WTC11 (cell line): ENCODE data around the gene HNRNPUL2. TPM values are rescaled to one million over a fixed set of nuclear protein-coding genes. Genes with fewer than 3 reads are reported as not detected.

Experiments used
- ATAC-seq: fragments of 200-7000 bp; cut with Tn5 transposase; 2 replicates; pipeline ENCODE4 v1.10.0; 2021; ENCODE audit warnings: mild to moderate bottlenecking, moderate library complexity
- CTCF ChIA-PET: fragments of 300-600 bp; sonication (Branson Sonifier 250); formaldehyde crosslinking; loops from one replicate; lab custom pipeline; 2021; ENCODE audit warnings: antibody characterized with exemption; lab: Charles Lee
- POLR2A ChIA-PET: fragments of 350-600 bp; sonication (Branson Sonifier 250); formaldehyde crosslinking; loops from one replicate; lab custom pipeline; 2021; ENCODE audit warnings: antibody characterized with exemption; lab: Charles Lee
- DNase-seq: peaks from one replicate; pipeline ENCODE4 v3.0.0; 2021; ENCODE audit warnings: low spot score
- H3K27ac Mint-ChIP-seq: 2 replicates; pipeline ENCODE4 v1.8.0; 2021; ENCODE audit warnings: mixed read lengths
- H3K27me3 Mint-ChIP-seq: 2 replicates; pipeline ENCODE4 v1.8.0; 2021; ENCODE audit warnings: low read depth, mild to moderate bottlenecking, moderate library complexity, mixed read lengths
- H3K36me3 Mint-ChIP-seq: 2 replicates; pipeline ENCODE4 v1.8.0; 2021; ENCODE audit warnings: mixed read lengths
- H3K4me1 Mint-ChIP-seq: 2 replicates; pipeline ENCODE4 v1.8.0; 2022; ENCODE audit warnings: mixed read lengths
- H3K4me3 Mint-ChIP-seq: 2 replicates; pipeline ENCODE4 v1.8.0; 2021; ENCODE audit warnings: mild to moderate bottlenecking, moderate library complexity, mixed read lengths
- H3K9me3 Mint-ChIP-seq: 2 replicates; pipeline ENCODE4 v1.8.0; 2021; ENCODE audit warnings: mixed read lengths
- ATF1 ChIP-seq: sonication (generic); formaldehyde crosslinking; IDR thresholded peaks from 2 replicates; pipeline ENCODE4 v1.8.1; 2023; ENCODE audit warnings: mild to moderate bottlenecking, moderate library complexity, missing genetic modification reagents
- CREB1 ChIP-seq: sonication (generic); formaldehyde crosslinking; IDR thresholded peaks from 2 replicates; pipeline ENCODE4 v1.8.0; 2023; ENCODE audit warnings: mild to moderate bottlenecking, missing genetic modification reagents
- CREM ChIP-seq: sonication (generic); formaldehyde crosslinking; IDR thresholded peaks from 2 replicates; pipeline ENCODE4 v1.8.1; 2022; ENCODE audit warnings: mild to moderate bottlenecking, missing genetic modification reagents, moderate library complexity
- ELF4 ChIP-seq: sonication (generic); formaldehyde crosslinking; IDR thresholded peaks from 2 replicates; pipeline ENCODE4 v1.8.1; 2022; ENCODE audit warnings: low read depth, mild to moderate bottlenecking, moderate library complexity, missing genetic modification reagents
- EMX1 ChIP-seq: fragments of 250-450 bp; sonication (Bioruptor Pico); IDR thresholded peaks from 2 replicates; pipeline ENCODE4 v1.8.0; 2021; ENCODE audit warnings: mild to moderate bottlenecking
- FOXK1 ChIP-seq: sonication (generic); formaldehyde crosslinking; IDR thresholded peaks from 2 replicates; pipeline ENCODE4 v1.8.0; 2022; ENCODE audit warnings: mild to moderate bottlenecking, moderate library complexity, missing genetic modification reagents
- FOXP1 ChIP-seq: sonication (generic); formaldehyde crosslinking; IDR thresholded peaks from 2 replicates; pipeline ENCODE4 v1.8.0; 2022; ENCODE audit warnings: missing genetic modification reagents, mild to moderate bottlenecking, moderate library complexity, borderline replicate concordance
- GRHL2 ChIP-seq: fragments of 250-450 bp; sonication (Bioruptor Pico); IDR thresholded peaks from 2 replicates; pipeline ENCODE4 v1.8.0; 2022; ENCODE audit warnings: mild to moderate bottlenecking, moderate library complexity; ENCODE audit not compliant: insufficient replicate concordance, severe bottlenecking
- IRF2 ChIP-seq: sonication (generic); formaldehyde crosslinking; IDR thresholded peaks from 2 replicates; pipeline ENCODE4 v1.8.0; 2022; ENCODE audit warnings: low read depth, missing genetic modification reagents, borderline replicate concordance
- MLX ChIP-seq: sonication (generic); formaldehyde crosslinking; IDR thresholded peaks from 2 replicates; pipeline ENCODE4 v1.8.1; 2023; ENCODE audit warnings: mild to moderate bottlenecking, missing genetic modification reagents, moderate library complexity
- TP53 ChIP-seq: sonication (generic); formaldehyde crosslinking; IDR thresholded peaks from 2 replicates; pipeline ENCODE4 v1.8.1; 2023; ENCODE audit warnings: mild to moderate bottlenecking, missing genetic modification reagents
- USF1 ChIP-seq: sonication (generic); formaldehyde crosslinking; IDR thresholded peaks from 2 replicates; pipeline ENCODE4 v1.8.0; 2022; ENCODE audit warnings: mild to moderate bottlenecking, missing genetic modification reagents
- USF2 ChIP-seq: sonication (generic); formaldehyde crosslinking; IDR thresholded peaks from 2 replicates; pipeline ENCODE4 v1.8.1; 2023; ENCODE audit warnings: mild to moderate bottlenecking, missing genetic modification reagents, moderate library complexity
- ZBTB43 ChIP-seq: sonication (generic); formaldehyde crosslinking; IDR thresholded peaks from 2 replicates; pipeline ENCODE4 v1.8.1; 2023; ENCODE audit warnings: mild to moderate bottlenecking, missing genetic modification reagents
- ZNF138 ChIP-seq: sonication (generic); formaldehyde crosslinking; conservative IDR thresholded peaks from 2 replicates; pipeline ENCODE4 v1.8.1; 2022; ENCODE audit warnings: mild to moderate bottlenecking, moderate library complexity, missing genetic modification reagents
- ZNF232 ChIP-seq: sonication (generic); formaldehyde crosslinking; IDR thresholded peaks from 2 replicates; pipeline ENCODE4 v1.8.0; 2022; ENCODE audit warnings: mild to moderate bottlenecking, missing genetic modification reagents
- ZNF317 ChIP-seq: sonication (generic); formaldehyde crosslinking; IDR thresholded peaks from 2 replicates; pipeline ENCODE4 v1.8.1; 2023; ENCODE audit warnings: low read depth, mild to moderate bottlenecking, moderate library complexity, missing genetic modification reagents, borderline replicate concordance
- ZNF416 ChIP-seq: fragments of 250-450 bp; sonication (Bioruptor Pico); IDR thresholded peaks from 2 replicates; pipeline ENCODE4 v1.9.0; 2021; ENCODE audit warnings: mild to moderate bottlenecking, inconsistent platforms
- ZNF425 ChIP-seq: fragments of 250-450 bp; sonication (Bioruptor Pico); conservative IDR thresholded peaks from 2 replicates; pipeline ENCODE4 v1.9.0; 2021; ENCODE audit warnings: mild to moderate bottlenecking
- ZNF532 ChIP-seq: fragments of 250-450 bp; sonication (Bioruptor Pico); IDR thresholded peaks from 2 replicates; pipeline ENCODE4 v1.9.0; 2021; ENCODE audit warnings: mild to moderate bottlenecking, borderline replicate concordance
- total RNA-seq: library from RNA; stranded (reverse); gene quantifications from 3 replicates; pipeline ENCODE4 v1.2.3, GENCODE V29; 2021

The HNRNPUL2 gene
- total RNA-seq, 1 experiment from 2014 or later = 42.1 TPM

- TF ChIP-seq ZNF532 (CRISPR knock-in tag) = no peak
- TF ChIP-seq USF1 = no peak
- TF ChIP-seq GRHL2 (CRISPR knock-in tag) = no peak
- TF ChIP-seq ZNF138 (CRISPR knock-in tag) = no peak
- TF ChIP-seq ATF1 = no peak
- no peak for TF ChIP-seq CREB1 (CRISPR knock-in tag)
- TF ChIP-seq ZBTB43 (CRISPR knock-in tag) = no peak
- TF ChIP-seq TP53 = no peak
- TF ChIP-seq FOXK1 (CRISPR knock-in tag) = no peak
- no peak for TF ChIP-seq FOXP1
- TF ChIP-seq MLX (CRISPR knock-in tag) = no peak
- TF ChIP-seq IRF2 (CRISPR knock-in tag) = no peak
Measured at GRCh38 chr11:62724171-62724570, 3.1 kb downstream of the HNRNPUL2 start (continued).

GRCh38 chr11:62721994-62722393 is 5.3 kb downstream of the HNRNPUL2 start:
- Mint-ChIP-seq H3K27ac (peak overlapping the region; percentile 63), H3K4me3 (no peak overlapping the region), H3K36me3 (peaks cover 83% of the 10 kb centered on the region), H3K9me3 (no peaks in the 10 kb centered on the region), H3K27me3 (no peaks in the 10 kb centered on the region), H3K4me1 (peaks cover 16% of the 10 kb centered on the region)
- CTCF ChIA-PET = no interaction called here
- POLR2A ChIA-PET = no interaction called here
- TF ChIP-seq ZNF138 (CRISPR knock-in tag) = no peak
- no peak for TF ChIP-seq ZNF232 (CRISPR knock-in tag)
- TF ChIP-seq ELF4 (CRISPR knock-in tag) = no peak
- TF ChIP-seq CREM (CRISPR knock-in tag) = no peak
- no peak for TF ChIP-seq EMX1 (CRISPR knock-in tag)
- TF ChIP-seq USF2 = no peak
- TF ChIP-seq ZNF317 (CRISPR knock-in tag) = no peak
- TF ChIP-seq ZNF425 (CRISPR knock-in tag) = no peak
- TF ChIP-seq ZNF416 (CRISPR knock-in tag) = no peak
- no peak for TF ChIP-seq TP53
- DNase-seq (no peak), ATAC-seq (peak; percentile 72)
